ENCODE results near the gene WDFY4. TPM values are rescaled to one million over a fixed set of nuclear protein-coding genes. Genes with fewer than 3 reads are reported as not detected.

Gene WDFY4
- total and polyA plus RNA-seq, 9 of the 15 experiments (the other 6 are each of a cell fraction or from before 2014, with no cell fraction given): 0.01 to 0.02 (median 0.01) TPM; not detected in 6

DNA sequence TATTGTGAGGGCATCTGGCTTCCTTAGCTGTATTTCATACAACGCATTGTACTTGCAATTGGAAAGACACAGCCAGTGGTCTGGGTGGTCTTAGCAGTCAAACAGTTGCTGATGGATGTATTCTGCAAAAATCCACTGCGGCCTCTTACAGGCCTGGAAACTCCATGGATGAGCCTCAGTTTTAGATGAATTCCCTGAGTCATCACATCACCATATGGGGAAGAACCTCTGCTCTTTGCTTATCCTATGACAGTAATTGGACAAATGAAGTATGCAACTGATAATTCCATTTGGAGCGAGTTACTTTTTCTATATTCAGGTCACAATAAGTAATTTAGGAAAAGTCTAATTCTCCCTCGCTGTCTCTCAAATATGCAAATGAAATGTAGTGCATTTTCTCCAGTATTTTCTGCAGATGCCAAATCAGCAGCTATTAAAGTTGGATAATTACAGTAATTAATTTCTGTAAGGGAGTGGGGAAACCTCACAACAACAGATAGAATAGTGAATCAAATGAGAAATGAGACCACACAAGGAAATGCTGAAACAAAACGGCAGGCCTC is 78.8 kb downstream of the WDFY4 start:
- WGBS (ENCODE audit: insufficient coverage, low coverage, missing lambda C conversion rate): 0% methylated on average over 5 of the region's 5 CpGs
- no peaks in the 10 kb centered on the region for H4K20me1 ChIP-seq (replicated peaks; ENCODE audit: control insufficient read depth, insufficient read depth, low read length)
- CTCF ChIA-PET (ENCODE audit: low intra/inter-chr PET ratio): interaction anchor here (0.6 kb wide), 1 partner anchor 107 kb away, joined by 3 read pairs; no protein-coding TSS in a partner anchor

More for the DNA sequence above, 78.8 kb downstream of the WDFY4 start:
- Histone ChIP-seq H3K9me1 (ENCODE audit: control insufficient read depth, insufficient read depth, low read length) (no peaks in the 10 kb centered on the region), H3K9ac (ENCODE audit: insufficient read depth in 1 of 2, low read depth in 2 of 2, low read length in 2 of 2) (no peak overlapping the region), H3K4me2 (ENCODE audit: insufficient read depth, low read length) (no peak overlapping the region), H3K9me3 (replicated peaks; ENCODE audit: control insufficient read depth, insufficient read depth, low read depth, low read length) (no peaks in the 10 kb centered on the region), H3K79me2 (ENCODE audit: control insufficient read depth, insufficient read depth, low read length) (no peaks in the 10 kb centered on the region), H3K36me3 (ENCODE audit: control insufficient read depth, insufficient read depth, low read length) (no peaks in the 10 kb centered on the region), H3K4me1 (replicated peaks in 1 of 2; ENCODE audit: control insufficient read depth in 2 of 2, insufficient read depth in 2 of 2, low read length in 2 of 2) (no peaks in the 10 kb centered on the region), H3K27ac (ENCODE audit: extremely low read depth, low read depth, low read length) (no peak overlapping the region), H3K27me3 (ENCODE audit: control insufficient read depth in 2 of 2, insufficient read depth in 2 of 2, low read length in 2 of 2) (peaks cover under 1 to 11% of the 10 kb centered on the region in 2 experiments; a peak in 4 of 5 replicates), H3K4me3 (no peak overlapping the region), H2AFZ (ENCODE audit: low read depth, low read length) (no peak overlapping the region)
- in situ Hi-C loops (cut with MboI): no loop called here
- FAIRE-seq (no peak), ATAC-seq (no peak), DNase-seq (ENCODE audit: extremely low read depth in 1 of 4, low spot score in 3 of 4) (no peak)
- TF ChIP-seq PCBP1 (IDR thresholded peaks at IDR 0.05; ENCODE audit: low read depth, low read length, poor library complexity, severe bottlenecking): no peak
- TF ChIP-seq ZNF316 (IDR thresholded peaks at IDR 0.05): peak; percentile 67
- TF ChIP-seq C11orf30 (IDR thresholded peaks at IDR 0.05; ENCODE audit: low read depth): peak; percentile 36; the same call in 1 of the 2 replicates
- peak; percentile 61; the same call in 1 of the 2 replicates for TF ChIP-seq MAFG (tag; conservative IDR thresholded peaks at IDR 0.05)
- no peak for TF ChIP-seq TOE1 (IDR thresholded peaks at IDR 0.05; ENCODE audit: borderline replicate concordance)
- TF ChIP-seq TOE1 (CRISPR knock-in tag; IDR thresholded peaks at IDR 0.05; ENCODE audit: borderline replicate concordance, low read depth): no peak
- TF ChIP-seq, protein P1, sequence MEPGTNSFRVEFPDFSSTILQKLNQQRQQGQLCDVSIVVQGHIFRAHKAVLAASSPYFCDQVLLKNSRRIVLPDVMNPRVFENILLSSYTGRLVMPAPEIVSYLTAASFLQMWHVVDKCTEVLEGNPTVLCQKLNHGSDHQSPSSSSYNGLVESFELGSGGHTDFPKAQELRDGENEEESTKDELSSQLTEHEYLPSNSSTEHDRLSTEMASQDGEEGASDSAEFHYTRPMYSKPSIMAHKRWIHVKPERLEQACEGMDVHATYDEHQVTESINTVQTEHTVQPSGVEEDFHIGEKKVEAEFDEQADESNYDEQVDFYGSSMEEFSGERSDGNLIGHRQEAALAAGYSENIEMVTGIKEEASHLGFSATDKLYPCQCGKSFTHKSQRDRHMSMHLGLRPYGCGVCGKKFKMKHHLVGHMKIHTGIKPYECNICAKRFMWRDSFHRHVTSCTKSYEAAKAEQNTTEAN (CRISPR knock-in tag; IDR thresholded peaks at IDR 0.05): no peak
- intact Hi-C loops (cut with micrococcal nuclease): no loop called here
- BruUV-seq (replicated peaks): no TSS peak
- POLR2A ChIA-PET: no interaction called here
